Uterus (tissue), 2 donors: ENCODE data around the gene APOB.

Experiments
- CTCF ChIP-seq, 4 experiments: fragments of 200-600 bp in 2 of 4; fragments of 450-650 bp in 2 of 4; sonication (generic) in 2 of 4; IDR thresholded peaks; one replicate each; pipeline ENCODE4 v1.5.1; 2016 to 2019; ENCODE audit warnings: antibody characterized with exemption in 4 of 4, mild to moderate bottlenecking in 2 of 4, moderate library complexity in 1 of 4
- POLR2A ChIP-seq, 2 donors: fragments of 450-650 bp; IDR thresholded peaks; one replicate each; pipeline ENCODE4 v1.6.1; 2016; ENCODE audit warnings: antibody characterized with exemption in 2 of 2, mild to moderate bottlenecking in 1 of 2, moderate library complexity in 1 of 2

GRCh38 chr2:20955277-20956026, 88.4 kb downstream of the APOB start:
- no peak for TF ChIP-seq POLR2A (IDR thresholded peaks at IDR 0.05)
- no peak for TF ChIP-seq CTCF (IDR thresholded peaks at IDR 0.05)
